K562 (cell line): ENCODE results near the gene IRF2. TPM values are rescaled to one million over a fixed set of nuclear protein-coding genes. Genes with fewer than 3 reads are reported as not detected.

Experiments
- ATAC-seq: fragments of 200-7000 bp; cut with Tn5 transposase; 3 replicates; pipeline ENCODE4 v1.9.1; 2020; ENCODE audit warnings: moderate library complexity
- BruUV-seq: library from RNA; stranded (reverse); fragments of 400-500 nt; replicated peaks from 2 replicates; lab custom pipeline; 2021; lab: Mats Ljungman, UMichigan
- CTCF ChIA-PET: fragments of 300-600 bp; formaldehyde crosslinking; extraction: SDS; loops from one replicate; lab custom pipeline; 2021; ENCODE audit warnings: low intra/inter-chr PET ratio; lab: Yijun Ruan, JAX
- POLR2A ChIA-PET: fragments of 300-600, 350-650 bp; sonication (Branson Sonifier 250); formaldehyde crosslinking; extraction: SDS; loops from one replicate; lab custom pipeline; 2021; ENCODE audit warnings: antibody characterized with exemption, inconsistent platforms; lab: Yijun Ruan, JAX
- DNase-seq, 4 experiments: peaks; one replicate each; pipeline versions ENCODE4 v3.0.0 to v3.0.0-alpha.2; 2011 to 2018; ENCODE audit warnings: low spot score in 3 of 4, mixed read lengths in 3 of 4; ENCODE audit errors: extremely low read depth in 1 of 4
- FAIRE-seq: peaks from 2 replicates; lab custom pipeline; 2011; peaks lifted over from hg19 to GRCh38; lab: Jason Lieb, UNC
- H2AFZ ChIP-seq: 2 replicates; pipeline ENCODE4 v1.6.0; 2011; ENCODE audit warnings: low read depth, low read length, control low read depth, inconsistent platforms
- H3K27ac ChIP-seq: fragments of 200-600 bp; 3 replicates; pipeline ENCODE4 v1.8.0; 2011; ENCODE audit warnings: low read depth, mild to moderate bottlenecking, control low read depth, inconsistent platforms, low read length, moderate library complexity, mixed read lengths; ENCODE audit errors: extremely low read depth
- H3K27me3 ChIP-seq, 2 experiments: fragments of 300-600 bp in 1 of 2; 2 replicates in 1 of 2; 3 replicates in 1 of 2; pipeline versions ENCODE4 v1.6.0 to v1.8.0; 2011; ENCODE audit warnings: inconsistent platforms in 2 of 2, low read length in 2 of 2, mild to moderate bottlenecking in 1 of 2, mixed read lengths in 1 of 2, moderate library complexity in 1 of 2; ENCODE audit not compliant: control insufficient read depth in 2 of 2, insufficient read depth in 2 of 2
- H3K36me3 ChIP-seq: fragments of 300-600 bp; 3 replicates; pipeline ENCODE4 v1.8.0; 2011; ENCODE audit warnings: mild to moderate bottlenecking, low read length, inconsistent platforms; ENCODE audit not compliant: control insufficient read depth, insufficient read depth
- H3K4me1 ChIP-seq, 2 experiments: fragments of 200-600 bp in 1 of 2; replicated peaks in 1 of 2; 2 replicates in 1 of 2; 3 replicates in 1 of 2; pipeline versions ENCODE4 v1.5.1 to v1.8.0; 2011; ENCODE audit warnings: inconsistent platforms in 2 of 2, low read length in 2 of 2, mild to moderate bottlenecking in 1 of 2, mixed read lengths in 1 of 2, moderate library complexity in 1 of 2; ENCODE audit not compliant: control insufficient read depth in 2 of 2, insufficient read depth in 2 of 2
- H3K4me2 ChIP-seq: 2 replicates; pipeline ENCODE4 v1.6.1; 2011; ENCODE audit warnings: low read length, control low read depth, inconsistent platforms, mixed read lengths; ENCODE audit not compliant: insufficient read depth
- H3K4me3 ChIP-seq: fragments of 200-600 bp; sonication (generic), shearing (Covaris generic); 2 replicates; pipeline ENCODE4 v1.5.1; 2016; ENCODE audit warnings: control low read depth, inconsistent platforms
- H3K79me2 ChIP-seq: fragments of 200-600 bp; 3 replicates; pipeline ENCODE4 v1.8.0; 2011; ENCODE audit warnings: low read length, inconsistent platforms; ENCODE audit not compliant: control insufficient read depth, insufficient read depth
- H3K9ac ChIP-seq, 2 experiments: 2 replicates each; pipeline versions ENCODE4 v1.6.0 to v1.6.1; 2011; ENCODE audit warnings: low read depth in 2 of 2, low read length in 2 of 2, control low read depth in 1 of 2, inconsistent platforms in 1 of 2, mild to moderate bottlenecking in 1 of 2, mixed read lengths in 1 of 2; ENCODE audit not compliant: insufficient read depth in 1 of 2
- H3K9me1 ChIP-seq: one replicate; pipeline ENCODE4 v1.6.0; 2011; ENCODE audit warnings: inconsistent platforms, mild to moderate bottlenecking, low read length, moderate library complexity; ENCODE audit not compliant: control insufficient read depth, insufficient read depth
- H3K9me3 ChIP-seq: replicated peaks from 2 replicates; pipeline ENCODE4 v1.5.1; 2011; ENCODE audit warnings: low read depth, low read length, inconsistent platforms; ENCODE audit not compliant: control insufficient read depth, insufficient read depth
- H4K20me1 ChIP-seq: replicated peaks from 2 replicates; pipeline ENCODE4 v1.6.1; 2011; ENCODE audit warnings: low read length, inconsistent platforms, mixed read lengths; ENCODE audit not compliant: control insufficient read depth, insufficient read depth
- CEBPB ChIP-seq: fragments of 450-650 bp; IDR thresholded peaks from 2 replicates; pipeline ENCODE4 v1.6.1; 2016; ENCODE audit warnings: missing genetic modification characterization, missing compliant biosample characterization
- FOXK1 ChIP-seq: sonication (generic); formaldehyde crosslinking; IDR thresholded peaks from 2 replicates; pipeline ENCODE4 v1.8.0; 2022; ENCODE audit warnings: missing genetic modification reagents, mild to moderate bottlenecking, borderline replicate concordance
- FOXM1 ChIP-seq, 2 experiments: fragments of 450-650 bp in 1 of 2; sonication (generic) in 1 of 2; formaldehyde crosslinking in 1 of 2; IDR thresholded peaks; 2 replicates each; pipeline versions ENCODE4 v1.6.1 to v1.9.0; 2017 to 2022; ENCODE audit warnings: low read depth in 2 of 2, mild to moderate bottlenecking in 2 of 2, missing genetic modification reagents in 1 of 2, moderate library complexity in 1 of 2
- MEF2A ChIP-seq: IDR thresholded peaks from 2 replicates; pipeline ENCODE4 v1.6.1; 2011; ENCODE audit warnings: low read depth, mild to moderate bottlenecking, low read length, moderate library complexity; ENCODE audit not compliant: control insufficient read depth
- POLR2AphosphoS2 ChIP-seq: IDR thresholded peaks from 2 replicates; pipeline ENCODE4 v1.6.1; 2012; ENCODE audit warnings: low read length, improper control_type of control experiment
- POLR2H ChIP-seq: IDR thresholded peaks from 2 replicates; pipeline ENCODE4 v1.6.1; 2016; ENCODE audit warnings: missing genetic modification characterization, low read depth, mild to moderate bottlenecking, control low read depth, missing compliant biosample characterization, moderate library complexity
- SMARCB1 ChIP-seq: IDR thresholded peaks from 2 replicates; pipeline ENCODE4 v1.6.1; 2011; ENCODE audit warnings: improper control_type of control experiment, low read depth; ENCODE audit not compliant: insufficient read length
- SRSF1 ChIP-seq: fragments of 200-400 bp; formaldehyde crosslinking; IDR thresholded peaks from 2 replicates; pipeline ENCODE4 v1.6.1; 2017; ENCODE audit warnings: mild to moderate bottlenecking, low read depth, low read length, moderate library complexity
- ZNF785 ChIP-seq: fragments of 250-450 bp; sonication (Bioruptor Pico); IDR thresholded peaks from 2 replicates; pipeline ENCODE4 v1.4.0; 2020; ENCODE audit warnings: mild to moderate bottlenecking
- WGBS: fragments of 100-300 bp; shearing (Covaris generic); methylation state at CpG from one replicate; pipeline ENCODE4 v1.1.6; 2016; ENCODE audit warnings: low coverage, mixed read lengths; ENCODE audit not compliant: insufficient coverage; ENCODE audit errors: missing lambda C conversion rate; 5-methylcytosine and 5-hydroxymethylcytosine counted together
- in situ Hi-C: fragments of 300-500 bp; cut with MboI; formaldehyde crosslinking; loops from 4 replicates; pipeline ENCODE4 v1.15.0; 2018; ENCODE audit warnings: inconsistent platforms, mixed read lengths
- intact Hi-C: fragments of 100-400 bp; cut with micrococcal nuclease; formaldehyde crosslinking; loops from 2 replicates; pipeline ENCODE4 v1.14.2; 2022
- polyA plus RNA-seq, 8 experiments: library from polyadenylated mRNA; depleted of rRNA in 4 of 8; stranded (reverse) in 5 of 8; unstranded in 3 of 8; fragments of >200 nt; fragmentation: Nextera tagmentation in 2 of 8; fragmentation: Illumina TruSeq in 1 of 8; extraction: Ambion mirVana in 2 of 8; extraction: Trizol in 1 of 8; gene quantifications; 2 replicates each; pipeline versions ENCODE4 v1.2.1 to v1.2.3, GENCODE V29; 2011 to 2014; ENCODE audit warnings: inconsistent platforms in 1 of 8, missing spikeins in 1 of 8
- total RNA-seq, 7 experiments: library from RNA; depleted of rRNA in 6 of 7; stranded (reverse); fragments of >200 nt in 6 of 7; fragmentation: Illumina TruSeq in 2 of 7; extraction: Trizol in 2 of 7; gene quantifications; 2 replicates each; pipeline versions ENCODE4 v1.2.1 to v1.2.3, GENCODE V29; 2011 to 2021; ENCODE audit warnings: low replicate concordance in 1 of 7
- TF ChIP-seq, protein P1 (sequence below): sonication (generic); formaldehyde crosslinking; IDR thresholded peaks from 2 replicates; pipeline ENCODE4 v1.4.0; 2020; ENCODE audit warnings: mild to moderate bottlenecking, missing genetic modification reagents

Gene IRF2
- total and polyA plus RNA-seq, 9 of the 15 experiments (the other 6 are each of a cell fraction or from before 2014, with no cell fraction given), result 7.1 to 17.1 (median 11.3) TPM

DNA sequence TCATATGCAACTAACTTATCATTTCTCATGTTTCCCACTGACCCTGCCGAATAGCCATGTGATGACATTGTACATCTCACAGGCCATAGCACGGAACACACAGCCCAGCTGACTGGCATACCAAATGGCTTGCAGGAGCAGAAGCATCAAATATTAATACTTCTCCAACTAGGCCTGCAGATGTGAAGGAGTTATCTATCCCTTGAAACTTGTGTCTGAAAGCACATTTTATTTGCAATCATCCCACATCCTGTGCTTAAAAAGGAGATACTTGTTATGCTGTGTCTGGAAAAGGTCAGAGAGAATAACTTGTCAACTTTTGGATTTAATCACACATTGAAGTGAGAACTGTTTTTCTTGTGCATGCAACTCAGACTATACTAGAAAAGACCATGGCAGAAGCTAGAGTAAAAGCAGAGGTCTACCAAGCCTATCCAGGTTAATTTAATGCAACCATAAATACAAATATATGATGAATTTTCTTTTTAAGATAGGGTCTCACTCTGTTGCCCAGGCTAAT lies 100.4 kb downstream of the IRF2 start:
- Histone ChIP-seq H4K20me1 (no peaks in the 10 kb centered on the region), H3K27me3 (no peaks in the 10 kb centered on the region), H2AFZ (no peak overlapping the region), H3K4me3 (no peak overlapping the region), H3K79me2 (no peaks in the 10 kb centered on the region), H3K4me1 (peaks cover 4 to 5% of the 10 kb centered on the region in 2 experiments; a peak in 4 of 5 replicates), H3K9ac (no peak overlapping the region), H3K36me3 (no peaks in the 10 kb centered on the region), H3K27ac (no peak overlapping the region), H3K4me2 (no peak overlapping the region), H3K9me3 (no peaks in the 10 kb centered on the region), H3K9me1 (no peaks in the 10 kb centered on the region)
- FAIRE-seq (no peak), DNase-seq (no peak), ATAC-seq (no peak)
- TF ChIP-seq ZNF785 (CRISPR knock-in tag) (no peak), FOXM1 (IDR thresholded peaks at IDR 0.05; ENCODE audit: low read depth) (no peak), FOXM1 (CRISPR knock-in tag; IDR thresholded peaks at IDR 0.05; ENCODE audit: low read depth) (no peak), POLR2H (no peak), MEF2A (no peak), FOXK1 (CRISPR knock-in tag) (no peak), CEBPB (tag) (no peak), SRSF1 (no peak), POLR2AphosphoS2 (no peak), SMARCB1 (no peak)
- TF ChIP-seq, protein P1, sequence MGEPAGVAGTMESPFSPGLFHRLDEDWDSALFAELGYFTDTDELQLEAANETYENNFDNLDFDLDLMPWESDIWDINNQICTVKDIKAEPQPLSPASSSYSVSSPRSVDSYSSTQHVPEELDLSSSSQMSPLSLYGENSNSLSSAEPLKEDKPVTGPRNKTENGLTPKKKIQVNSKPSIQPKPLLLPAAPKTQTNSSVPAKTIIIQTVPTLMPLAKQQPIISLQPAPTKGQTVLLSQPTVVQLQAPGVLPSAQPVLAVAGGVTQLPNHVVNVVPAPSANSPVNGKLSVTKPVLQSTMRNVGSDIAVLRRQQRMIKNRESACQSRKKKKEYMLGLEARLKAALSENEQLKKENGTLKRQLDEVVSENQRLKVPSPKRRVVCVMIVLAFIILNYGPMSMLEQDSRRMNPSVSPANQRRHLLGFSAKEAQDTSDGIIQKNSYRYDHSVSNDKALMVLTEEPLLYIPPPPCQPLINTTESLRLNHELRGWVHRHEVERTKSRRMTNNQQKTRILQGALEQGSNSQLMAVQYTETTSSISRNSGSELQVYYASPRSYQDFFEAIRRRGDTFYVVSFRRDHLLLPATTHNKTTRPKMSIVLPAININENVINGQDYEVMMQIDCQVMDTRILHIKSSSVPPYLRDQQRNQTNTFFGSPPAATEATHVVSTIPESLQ (CRISPR knock-in tag), result no peak
- intact Hi-C loops (no loop called here), in situ Hi-C loops (no loop called here)
- no TSS peak for BruUV-seq
- CTCF ChIA-PET, result no interaction called here
- 66% methylated on average over 2 of the region's 2 CpGs for WGBS
- POLR2A ChIA-PET, result no interaction called here
